HS-5 (cell line): ENCODE measurements around the gene ELF2.
"Not testable (repeated sequence)": the region's sequence is repeated elsewhere in the genome, so short reads cannot be mapped to it uniquely, and the experiment has no call there.

Experiments used
- DNase-seq: peaks from one replicate; pipeline ENCODE4 v3.0.0-alpha.2; 2012; ENCODE audit warnings: low read depth

ELF2 gene

DNA sequence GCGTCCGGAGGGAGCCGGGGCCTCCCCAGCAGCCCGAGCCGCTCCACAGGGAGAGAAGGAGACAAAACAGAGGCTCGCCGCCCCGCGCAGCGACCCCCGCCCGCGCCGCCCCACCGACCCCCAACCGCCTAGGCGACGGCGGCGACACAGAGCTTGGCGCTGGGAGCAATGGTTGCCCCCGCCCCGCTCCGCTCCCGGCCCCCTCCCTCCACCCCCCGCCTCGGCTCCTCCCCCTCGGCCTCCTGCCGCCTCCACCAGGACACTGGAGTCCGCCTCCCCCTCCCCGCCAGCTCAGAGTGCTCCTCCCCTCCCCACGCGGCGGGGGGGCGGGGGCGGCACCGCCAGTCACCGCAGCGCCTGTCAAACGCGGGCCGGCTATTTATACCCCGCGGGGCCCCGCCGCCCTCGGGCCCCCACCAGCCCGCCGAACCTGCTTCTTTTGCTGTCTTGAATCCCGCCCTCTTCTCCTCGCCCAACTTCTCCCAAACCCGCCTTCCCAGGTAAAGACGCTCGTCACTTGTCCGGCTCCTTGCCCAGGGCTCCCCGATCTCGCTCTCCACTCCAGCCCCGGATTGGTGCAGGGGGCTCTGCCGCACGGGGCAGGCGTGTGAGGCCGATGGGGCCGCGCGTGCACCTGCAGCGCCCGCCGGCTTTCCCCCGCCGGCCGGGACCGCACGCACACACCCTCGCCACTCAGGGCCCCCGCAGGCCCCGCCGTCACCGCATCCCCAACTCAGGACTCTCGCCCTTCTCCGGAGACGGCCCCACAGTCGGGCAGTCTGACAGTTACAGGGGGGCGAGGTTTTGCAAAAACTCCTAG lies at the start of gene ELF2:
Gene ELF2, minus strand, starts transcription at position 170 of the 820 bp plus-strand sequence. CDS start 39,517 bp downstream, outside the sequence.
- DNase-seq, result no peak

DNA sequence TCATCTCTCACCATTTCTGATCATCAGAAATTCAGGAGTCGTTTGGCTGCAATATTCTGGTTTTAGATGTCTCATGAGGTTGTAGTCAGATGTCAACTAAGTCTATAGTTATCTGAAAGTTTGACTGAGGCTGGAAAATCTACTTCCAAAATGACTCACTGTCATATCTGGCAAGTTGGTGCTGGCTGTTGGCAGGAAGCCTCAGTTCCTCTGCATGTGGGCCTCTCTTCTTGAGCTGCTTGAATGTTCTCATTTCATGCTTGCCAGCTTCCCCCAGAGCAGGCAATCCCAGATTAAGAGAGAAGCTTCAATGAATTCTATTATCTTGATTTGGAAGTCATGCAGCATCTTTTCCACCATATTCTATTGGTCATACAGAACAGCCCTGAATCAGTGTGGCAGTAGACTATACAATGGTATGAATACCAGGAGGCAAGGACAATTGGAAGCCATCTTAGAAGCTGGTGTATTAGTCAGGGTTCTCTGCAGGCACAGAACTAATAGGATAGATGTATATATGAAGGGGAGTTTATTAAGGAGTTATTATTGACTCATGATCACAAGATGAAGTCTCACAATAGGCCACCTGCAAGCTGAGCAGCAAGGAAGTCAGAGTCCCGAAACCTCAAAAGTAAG lies 46.8 kb upstream of the ELF2 start:
- DNase-seq, result no peak

DNA sequence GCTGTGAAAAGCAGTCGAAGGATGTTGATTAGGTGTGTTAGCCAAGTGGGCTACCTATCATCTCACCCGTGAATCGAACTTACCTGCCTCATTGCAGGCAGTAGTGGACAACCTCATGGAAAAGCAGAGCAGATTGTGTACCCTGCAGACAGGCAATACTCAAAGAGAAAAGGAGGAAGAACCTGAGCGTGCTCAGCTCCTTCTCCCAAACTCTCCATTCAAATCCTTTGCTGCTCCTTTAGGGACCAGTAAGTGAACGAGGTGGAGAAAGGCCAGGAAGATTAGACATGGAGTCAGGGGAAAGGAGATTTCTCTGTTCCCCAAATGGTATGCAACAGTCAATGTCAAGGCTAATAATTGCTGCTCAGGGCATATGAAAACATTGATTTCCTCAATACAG lies 45.2 kb upstream of the ELF2 start:
- DNase-seq, result no peak

- DNase-seq, result no peak
Measured at GRCh38 chr4:139221687-139222086, 44.7 kb upstream of the ELF2 start.

DNA sequence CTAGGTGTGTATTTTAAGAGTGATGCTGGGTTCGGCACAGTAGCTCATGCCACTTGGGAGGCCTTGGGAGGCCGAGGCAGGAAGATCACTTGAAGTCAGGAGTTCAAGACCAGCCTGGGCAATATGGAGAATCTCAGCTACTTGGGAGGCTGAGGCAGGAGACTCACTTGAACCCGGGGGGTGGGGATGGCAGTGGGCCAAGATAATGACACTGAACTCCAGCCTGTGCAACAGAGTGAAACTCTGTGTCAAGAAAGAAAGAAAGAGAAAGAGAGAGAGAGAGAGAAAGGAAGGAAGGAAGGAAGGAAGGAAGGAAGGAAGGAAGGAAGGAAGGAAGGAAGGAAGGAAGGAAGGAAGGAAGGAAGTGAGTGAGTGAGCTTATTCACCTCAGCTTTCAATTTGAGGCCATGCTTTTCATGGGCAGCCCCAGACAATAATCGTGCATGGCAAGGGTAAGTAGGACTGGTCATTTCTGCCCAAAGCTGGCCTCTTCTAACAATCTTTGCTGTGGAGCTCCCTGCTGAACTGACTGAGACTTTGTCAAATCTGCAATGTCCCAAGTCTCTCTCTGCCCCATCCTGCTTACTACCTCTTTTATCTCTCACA lies 42.5 kb upstream of the ELF2 start:
- DNase-seq, result no peak

DNA sequence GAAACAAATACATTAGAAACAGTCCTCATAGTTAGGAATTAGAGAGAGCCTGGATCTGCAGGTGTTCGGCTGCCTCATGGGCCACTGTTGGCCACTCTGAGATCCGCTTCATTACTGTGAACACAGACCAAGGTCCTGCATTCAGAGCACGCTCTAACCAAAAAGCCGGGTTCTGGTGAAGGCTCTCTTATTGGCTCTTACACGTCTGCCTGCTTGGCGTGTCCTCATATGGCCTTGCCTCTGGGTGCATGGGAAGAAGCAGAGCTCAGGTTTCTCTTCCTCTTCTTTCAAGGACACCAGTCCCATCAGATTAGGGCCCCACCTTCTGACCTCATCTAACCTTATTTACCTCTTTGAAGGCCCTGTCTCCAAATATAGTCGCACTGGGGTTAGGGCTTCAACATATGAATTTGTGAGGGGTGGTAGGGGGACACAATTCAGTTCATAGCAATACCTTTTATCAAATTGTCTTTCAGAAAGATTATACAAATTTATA lies 37.1 kb upstream of the ELF2 start:
- no peak for DNase-seq

DNA sequence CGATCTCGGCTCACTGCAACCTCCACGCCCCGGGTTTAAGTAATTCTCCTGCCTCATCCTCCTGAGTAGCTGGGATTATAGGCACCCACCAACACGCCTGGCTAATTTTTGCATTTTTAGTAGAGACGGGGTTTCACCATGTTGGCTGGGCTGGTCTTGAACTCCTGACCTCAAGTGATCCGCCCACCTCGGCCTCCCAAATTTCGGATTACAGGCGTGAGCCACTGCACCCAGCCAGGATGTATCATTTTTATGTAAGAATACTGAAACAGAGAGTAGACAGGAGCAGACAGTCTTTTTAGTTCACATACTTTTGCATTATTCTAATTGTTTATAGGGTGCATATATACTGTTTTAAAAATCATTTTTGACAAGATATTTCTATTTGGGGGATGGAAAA lies 36.6 kb upstream of the ELF2 start:
- DNase-seq, result not testable (repeated sequence)

DNA sequence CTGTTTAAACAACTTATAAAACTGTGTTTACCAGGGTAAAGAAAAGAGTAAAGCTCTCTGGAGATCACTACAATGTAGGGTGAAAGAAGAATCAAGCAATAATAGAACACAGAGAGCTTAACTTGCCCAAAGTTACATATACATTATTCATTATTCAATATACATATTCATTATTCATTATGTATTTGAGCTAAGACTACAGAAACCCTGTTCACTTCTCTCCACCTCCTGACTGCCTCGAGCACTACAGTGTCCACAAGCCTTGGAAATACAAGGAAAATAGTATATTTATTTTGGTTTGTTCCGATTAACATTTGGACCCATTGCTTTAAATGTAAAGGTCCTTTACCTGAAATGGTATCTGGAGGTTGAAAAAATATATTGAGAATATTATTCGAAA lies 35.9 kb upstream of the ELF2 start:
- no peak for DNase-seq

DNA sequence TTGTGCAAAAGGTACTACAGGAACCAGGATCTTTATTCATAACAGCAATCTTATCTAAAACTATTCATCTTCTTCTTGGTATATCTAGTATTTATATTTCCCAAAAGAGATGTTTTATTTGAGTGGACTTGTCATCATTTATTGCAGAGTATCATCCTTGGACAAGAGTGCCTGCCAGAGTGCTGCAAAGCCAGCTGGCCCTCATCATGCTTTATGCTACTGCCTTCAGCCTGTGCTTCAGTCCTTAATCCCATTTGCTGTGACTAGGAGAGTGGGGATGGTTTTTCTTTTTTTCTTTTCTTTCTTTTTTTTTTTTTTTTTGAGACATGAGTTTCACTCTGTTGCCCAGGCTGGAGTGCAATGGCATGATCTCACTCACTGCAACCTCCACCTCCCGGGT lies 33.5 kb upstream of the ELF2 start:
- no peak for DNase-seq

DNA sequence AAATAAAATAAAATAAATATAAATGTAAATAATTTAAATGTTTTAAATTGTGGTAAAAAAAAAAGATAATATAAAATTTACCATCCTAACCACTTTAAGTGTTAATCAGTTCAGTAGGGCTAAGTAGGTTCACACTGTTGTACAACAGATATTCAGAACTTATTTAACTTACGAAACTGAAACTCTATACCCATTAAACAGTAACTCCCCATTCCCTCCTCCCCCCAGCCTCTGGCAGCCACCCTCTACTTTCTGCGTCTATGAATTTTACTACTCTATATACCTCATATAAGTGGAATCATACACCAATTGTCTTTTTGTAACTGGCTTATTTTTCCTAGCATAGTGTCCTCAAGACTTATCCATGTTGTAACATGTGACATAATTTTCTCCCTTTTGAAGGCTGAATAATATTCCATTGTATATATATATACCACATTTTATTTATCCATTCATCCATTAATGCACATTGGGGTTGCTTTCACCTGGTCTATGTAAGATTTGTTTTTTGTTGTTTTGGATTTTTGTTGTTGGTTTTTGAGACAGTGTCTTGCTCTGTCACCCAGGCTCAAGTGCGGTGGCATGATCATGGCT lies 32.5 kb upstream of the ELF2 start:
- DNase-seq, result no peak

DNA sequence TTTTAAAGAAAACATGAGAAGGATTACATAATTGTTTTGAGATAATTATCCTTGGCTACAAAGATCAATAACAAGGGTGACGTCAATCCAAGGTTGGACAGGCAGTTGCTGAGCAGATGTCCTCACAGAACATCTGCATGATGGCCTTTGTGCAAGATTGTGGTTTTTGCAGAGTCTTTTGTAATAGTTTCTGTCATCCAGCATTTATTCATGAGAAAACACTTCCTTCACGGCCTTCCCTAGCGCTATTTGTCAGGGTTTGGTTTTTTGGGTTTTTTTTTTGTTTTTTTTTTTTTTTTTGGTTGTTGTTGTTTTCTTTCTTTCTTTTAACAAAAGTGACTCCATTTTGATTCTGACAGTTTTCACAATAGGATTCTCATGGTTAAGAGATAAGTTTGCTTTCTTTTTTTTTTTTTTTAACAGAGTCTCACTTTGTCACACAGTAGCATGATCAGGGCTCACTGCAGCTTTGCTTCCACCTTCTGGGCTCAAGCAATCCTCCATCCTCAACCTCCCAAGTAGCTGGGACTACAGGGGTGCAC lies 31.5 kb upstream of the ELF2 start:
- DNase-seq, result peak; percentile 79

DNA sequence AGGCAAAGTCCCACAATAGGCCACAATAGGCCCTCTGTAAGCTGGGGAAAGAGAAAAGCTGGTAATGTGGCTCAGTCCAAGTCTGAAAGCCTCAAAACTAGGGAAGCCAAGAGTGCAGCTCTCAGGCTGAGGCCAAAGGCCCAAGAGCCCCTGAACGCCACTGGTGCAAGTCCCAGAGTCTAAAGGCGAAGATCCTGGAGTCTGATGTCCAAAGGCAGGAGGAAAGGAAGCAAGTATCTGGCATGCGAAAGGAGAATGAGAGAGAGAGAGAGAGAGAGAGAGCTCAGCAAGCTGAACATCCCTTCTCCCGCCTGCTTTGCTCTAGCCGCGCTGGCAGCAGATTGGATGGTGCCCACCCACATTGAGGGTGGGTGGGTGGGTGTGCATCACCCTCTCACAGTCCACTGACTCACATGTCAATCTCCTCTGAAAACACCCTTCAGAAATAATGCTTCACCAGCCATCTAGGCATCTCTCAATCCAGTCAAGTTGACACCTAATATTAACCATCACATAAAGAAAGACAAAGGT lies 30.9 kb upstream of the ELF2 start:
- DNase-seq, result no peak

- no peak for DNase-seq
Measured at GRCh38 chr4:139207247-139207646, 30.2 kb upstream of the ELF2 start.

DNA sequence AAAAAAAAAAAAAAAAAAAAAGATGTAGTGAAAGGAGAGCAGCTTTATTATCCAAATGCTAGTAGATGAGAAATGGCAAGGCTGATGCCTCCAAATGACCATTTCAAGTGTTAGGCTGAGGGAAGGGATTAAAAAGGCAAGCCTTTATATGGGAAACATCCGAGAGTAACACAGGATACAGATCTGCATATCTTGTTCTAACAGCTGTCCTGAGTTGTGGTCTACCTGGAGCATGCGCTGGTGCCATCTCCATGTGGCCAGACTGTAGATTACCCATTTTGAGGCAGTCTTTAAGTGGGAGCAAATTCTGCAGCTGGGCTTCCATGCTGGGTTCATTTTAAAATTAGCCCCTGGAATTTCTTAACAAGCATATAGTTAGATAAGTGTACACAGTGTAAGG lies 26.0 kb upstream of the ELF2 start:
- DNase-seq, result no peak

DNA sequence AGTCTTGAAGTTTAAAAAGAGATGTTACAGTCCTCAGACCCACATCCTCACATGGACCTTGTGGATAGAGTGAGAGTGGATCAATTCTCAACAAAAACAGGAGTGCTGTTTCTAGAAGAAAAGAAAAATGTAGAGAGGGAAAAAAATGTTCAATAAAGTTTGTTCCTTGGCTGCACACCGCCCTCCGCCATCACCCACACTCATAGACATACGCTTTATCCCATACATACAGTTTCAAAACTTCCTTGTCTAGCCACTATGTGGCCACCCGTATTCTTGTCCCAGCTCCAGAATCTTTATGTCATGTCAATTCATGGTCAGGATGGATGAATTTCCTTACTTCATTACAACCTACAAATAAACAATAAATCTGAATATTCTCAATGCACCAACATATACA lies 23.5 kb upstream of the ELF2 start:
- DNase-seq, result no peak

GRCh38 chr4:139200102-139200501 lies 23.1 kb upstream of the ELF2 start:
- no peak for DNase-seq

- DNase-seq, result not testable (repeated sequence)
Measured at GRCh38 chr4:139197214-139197613, 20.2 kb upstream of the ELF2 start.

GRCh38 chr4:139196462-139196861 lies 19.4 kb upstream of the ELF2 start:
- DNase-seq, result no peak

DNA sequence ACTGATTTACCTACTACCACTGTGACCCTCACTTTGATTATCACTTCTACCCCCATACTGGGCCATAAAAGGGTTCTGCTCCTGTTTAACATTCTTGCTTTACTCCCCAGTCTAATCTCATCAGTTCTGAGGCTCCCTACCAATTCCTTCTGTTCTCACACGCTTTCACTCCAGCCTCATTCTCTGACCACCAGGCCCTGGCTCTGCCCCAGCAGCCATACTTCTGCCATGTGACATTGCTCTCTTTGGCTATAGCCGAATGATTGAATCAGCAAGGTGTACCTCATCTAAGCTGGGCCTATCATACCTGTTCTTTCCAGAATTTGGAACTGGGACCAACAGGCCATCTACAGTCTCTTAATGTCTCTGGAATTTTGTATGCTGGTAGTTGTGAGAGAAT lies 14.4 kb upstream of the ELF2 start:
- DNase-seq, result no peak

DNA sequence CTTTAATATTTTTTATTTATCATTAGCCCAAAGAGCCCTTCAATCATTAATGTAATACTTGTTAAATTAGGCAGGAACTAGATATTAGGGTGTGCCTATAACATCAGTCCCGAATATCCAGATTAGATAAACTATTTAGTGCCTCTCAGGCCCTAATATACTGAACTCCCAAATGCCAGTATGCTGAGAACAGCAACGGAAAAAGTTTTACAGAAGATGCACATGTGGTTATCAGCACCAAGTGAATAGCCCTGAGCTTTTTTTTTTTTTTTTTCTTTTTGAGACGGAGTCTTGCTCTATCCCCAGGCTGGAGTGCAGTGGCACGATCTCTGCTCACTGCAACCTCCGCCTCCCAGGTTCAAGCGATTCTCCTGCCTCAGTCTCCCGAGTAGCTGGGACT lies 13.0 kb upstream of the ELF2 start:
- DNase-seq, result no peak

GRCh38 chr4:139189417-139189749 lies 12.4 kb upstream of the ELF2 start:
- no peak for DNase-seq

DNA sequence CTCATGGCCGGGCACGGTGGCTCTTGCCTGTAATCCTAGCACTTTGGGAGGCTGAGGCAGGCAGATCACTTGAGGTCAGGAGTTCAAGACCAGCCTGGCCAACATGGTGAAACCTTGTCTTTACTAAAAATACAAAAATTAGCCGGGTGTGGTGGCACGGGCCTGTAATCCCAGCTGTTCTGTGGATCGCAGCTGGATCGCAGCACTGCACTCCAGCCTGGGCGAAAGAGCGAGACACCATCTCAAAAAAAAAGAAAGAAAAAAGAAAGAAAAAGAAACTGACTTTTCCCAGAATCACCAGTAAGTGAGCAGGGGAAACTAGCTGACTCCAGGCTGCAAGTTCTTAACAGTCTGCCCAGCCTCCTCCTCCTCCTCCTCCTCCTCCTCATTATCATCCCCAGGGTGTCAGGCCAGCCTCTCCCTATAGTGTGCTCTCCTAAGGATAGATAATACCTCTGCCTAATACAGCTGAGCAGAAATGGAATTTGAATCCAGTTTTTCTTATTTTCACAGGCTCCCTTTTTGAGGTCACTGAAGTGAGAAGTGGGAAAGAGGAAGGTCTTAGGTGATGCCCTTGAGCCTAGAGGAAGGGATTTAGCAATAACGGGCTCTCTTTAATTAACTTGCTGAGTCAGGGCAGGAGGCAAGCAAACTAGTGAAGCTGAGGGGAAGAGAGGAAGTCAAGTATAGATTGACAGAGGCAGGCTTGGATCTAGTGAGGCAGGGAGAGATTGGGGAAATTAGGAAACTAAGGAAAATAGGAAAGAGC lies 11.8 kb upstream of the ELF2 start:
- no peak for DNase-seq
